CMK (cell line): Measurements from ENCODE around the gene CDH23.

Source experiments
- DNase-seq: peaks from one replicate; pipeline ENCODE4 v3.0.0-alpha.2; 2010; ENCODE audit warnings: low read depth

CDH23 gene

GRCh38 chr10:71863203-71863602 is 466.5 kb downstream of the CDH23 start:
- DNase-seq = no peak

DNA sequence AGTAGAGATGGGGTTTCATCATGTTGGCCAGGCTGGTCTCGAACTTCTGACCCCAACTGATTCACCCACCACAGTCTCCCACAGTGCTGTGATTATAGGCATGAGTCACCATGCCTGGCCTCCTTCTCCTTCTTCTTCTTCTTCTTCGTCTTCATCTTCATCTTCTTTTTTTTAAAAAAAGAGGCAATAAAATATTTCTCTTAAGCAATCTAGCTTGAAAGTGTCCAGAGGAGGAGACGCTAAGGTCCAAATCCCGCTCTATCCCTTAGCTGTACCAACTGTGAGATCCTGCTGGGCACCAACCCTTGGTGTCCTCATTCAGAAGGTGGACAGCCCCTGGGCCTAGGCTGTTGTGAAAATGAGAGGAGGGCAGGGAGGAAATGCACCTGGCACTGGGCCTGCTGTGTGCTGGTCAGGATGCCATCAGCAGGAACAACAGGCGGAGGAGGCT is 468.2 kb downstream of the CDH23 start:
- DNase-seq = no peak
